Esophagus (tissue), 2 donors: Measurements from ENCODE around the gene AKAP8. TPM values are rescaled to one million over a fixed set of nuclear protein-coding genes. Genes with fewer than 3 reads are reported as not detected.
"Not testable (repeated sequence)": the region's sequence is repeated elsewhere in the genome, so short reads cannot be mapped to it uniquely, and the experiment has no call there.

Source experiments
- H3K27ac ChIP-seq, 2 donors: one replicate each; pipeline ENCODE4 v1.5.1; 2013; ENCODE audit warnings: low read depth in 2 of 2, mild to moderate bottlenecking in 2 of 2, inconsistent platforms in 1 of 2, low read length in 1 of 2, moderate library complexity in 1 of 2
- H3K27me3 ChIP-seq, 2 donors: one replicate each; pipeline ENCODE4 v1.6.1; 2013; ENCODE audit warnings: low read length in 2 of 2, control low read depth in 1 of 2, mild to moderate bottlenecking in 1 of 2; ENCODE audit not compliant: insufficient read depth in 2 of 2, control insufficient read depth in 1 of 2
- H3K36me3 ChIP-seq, 2 donors: one replicate each; pipeline ENCODE4 v1.6.1; 2013; ENCODE audit warnings: low read length in 1 of 2; ENCODE audit not compliant: control insufficient read depth in 2 of 2, insufficient read depth in 2 of 2
- H3K4me1 ChIP-seq, 2 donors: one replicate each; pipeline ENCODE4 v1.6.1; 2013; ENCODE audit warnings: low read length in 1 of 2; ENCODE audit not compliant: control insufficient read depth in 2 of 2, insufficient read depth in 2 of 2
- H3K4me3 ChIP-seq, 2 donors: one replicate each; pipeline ENCODE4 v1.5.1; 2013; ENCODE audit warnings: low read length in 2 of 2, mild to moderate bottlenecking in 2 of 2, low read depth in 1 of 2, moderate library complexity in 1 of 2
- H3K9me3 ChIP-seq, 2 donors: one replicate each; pipeline ENCODE4 v1.6.1; 2013; ENCODE audit warnings: mild to moderate bottlenecking in 2 of 2, low read depth in 1 of 2, low read length in 1 of 2, moderate library complexity in 1 of 2; ENCODE audit not compliant: control insufficient read depth in 2 of 2, insufficient read depth in 1 of 2
- WGBS, 2 donors: extraction: QIAGEN DNeasy Blood & Tissue Kit; methylation state at CpG; one replicate each; pipeline ENCODE4 v1.1.7; 2013; 5-methylcytosine and 5-hydroxymethylcytosine counted together
- polyA plus RNA-seq, 2 donors: library from polyadenylated mRNA; stranded (reverse); fragments of 200-250 nt; gene quantifications; one replicate each; pipeline ENCODE4 v1.2.3, GENCODE V29; 2013
- donor health status: healthy with polysubstance abuse.
- donor health status: Bipolar disorder and iron deficiency.

AKAP8 gene
- polyA plus RNA-seq, 2 donors: 13.1 to 15.0 TPM

DNA sequence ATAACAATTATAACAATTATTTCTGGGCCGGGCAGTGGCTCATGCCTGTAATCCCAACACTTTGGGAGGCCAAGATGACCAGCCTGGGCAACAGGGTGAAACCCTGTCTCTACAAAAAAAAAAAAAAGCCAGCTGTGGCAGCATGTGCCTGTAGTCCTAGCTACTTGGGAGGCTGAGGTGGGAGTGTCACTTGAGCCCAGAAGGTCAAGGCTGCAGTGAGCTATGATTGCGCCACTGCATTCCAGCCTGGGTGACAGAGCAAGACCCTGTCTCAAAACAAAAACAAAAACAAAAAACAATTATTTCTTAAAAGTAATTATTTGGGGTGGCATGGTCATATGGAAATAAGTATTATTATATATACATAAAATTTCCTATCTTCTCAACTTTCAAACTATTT lies 31.8 kb upstream of the AKAP8 start:
- H3K9me3 ChIP-seq, H3K27ac ChIP-seq, H3K36me3 ChIP-seq, H3K4me1 ChIP-seq, H3K4me3 ChIP-seq, H3K27me3 ChIP-seq: not testable (repeated sequence)
- 86 to 92% methylated on average over 2 of the region's 2 CpGs for WGBS, 2 donors

DNA sequence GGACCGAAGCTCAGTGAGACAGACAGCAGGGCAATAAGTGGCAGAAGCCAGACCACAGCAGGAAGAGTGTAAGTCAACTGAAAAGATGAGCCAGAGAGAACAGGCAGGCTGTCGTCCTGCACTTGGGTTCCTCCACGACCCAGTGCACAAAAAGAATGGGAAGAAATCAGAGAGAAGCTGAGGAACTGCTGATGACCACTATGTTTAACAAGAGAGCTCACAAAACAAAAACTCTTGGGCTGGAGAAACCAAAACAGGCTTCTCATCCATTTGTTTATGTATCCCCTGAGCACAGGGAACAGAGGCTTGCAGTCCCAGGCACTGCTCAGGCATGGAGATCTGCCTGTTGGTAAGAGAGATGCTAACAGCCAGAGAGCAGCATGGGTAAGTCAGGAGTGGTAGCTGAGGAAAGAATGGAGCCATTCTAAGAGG lies 25.2 kb upstream of the AKAP8 start:
- H3K27me3 ChIP-seq: no peaks in the 10 kb centered on the region
- peak overlapping the region; percentile 53 to 65 for H3K27ac ChIP-seq
- peaks cover 0 to 7% of the 10 kb centered on the region in 2 donors for H3K4me1 ChIP-seq
- H3K36me3 ChIP-seq: peaks cover 13 to 41% of the 10 kb centered on the region in 2 donors
- no peak overlapping the region for H3K4me3 ChIP-seq
- H3K9me3 ChIP-seq: no peaks in the 10 kb centered on the region
- WGBS, 2 donors: 46 to 57% methylated on average over 3 of the region's 3 CpGs

DNA sequence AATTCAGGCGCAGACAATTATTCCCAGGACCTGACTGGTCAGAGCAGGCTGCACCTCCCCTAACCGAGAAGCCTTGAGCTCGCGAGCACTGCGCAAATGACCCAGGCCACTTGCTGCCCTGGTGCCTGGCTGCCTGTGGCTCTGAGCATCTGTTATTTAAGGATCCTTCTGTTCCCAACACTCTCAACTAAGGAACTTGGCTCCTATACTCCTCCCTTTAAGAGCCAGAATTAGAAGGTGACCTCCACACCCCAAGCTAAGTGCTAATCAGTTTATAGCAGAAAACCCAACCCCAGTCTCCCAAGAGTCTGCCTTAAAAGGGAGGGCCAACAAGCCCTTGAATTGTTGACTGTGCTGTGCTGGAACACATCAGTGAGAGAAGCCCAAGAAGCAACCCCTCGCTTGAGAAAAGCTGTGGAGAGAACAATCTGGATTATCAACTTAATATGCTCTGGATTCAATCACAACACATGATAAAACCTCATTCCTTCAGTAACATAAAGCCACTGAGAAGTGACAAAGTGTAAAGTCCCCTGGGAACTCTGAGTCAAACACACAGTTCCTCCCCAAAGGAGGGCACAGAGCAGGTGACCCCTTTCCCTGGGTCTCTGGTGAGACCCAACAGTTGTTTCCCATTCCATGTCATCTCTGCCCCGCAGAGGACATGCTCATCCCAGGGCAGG lies 24.7 kb upstream of the AKAP8 start:
- Histone ChIP-seq H3K27ac (peak overlapping the region; percentile 53 to 65), H3K27me3 (no peaks in the 10 kb centered on the region), H3K4me3 (no peak overlapping the region), H3K4me1 (peaks cover 0 to 7% of the 10 kb centered on the region in 2 donors), H3K9me3 (no peaks in the 10 kb centered on the region), H3K36me3 (peaks cover 18 to 47% of the 10 kb centered on the region in 2 donors)
- WGBS, 2 donors: 74 to 82% methylated on average over 7 of the region's 7 CpGs

DNA sequence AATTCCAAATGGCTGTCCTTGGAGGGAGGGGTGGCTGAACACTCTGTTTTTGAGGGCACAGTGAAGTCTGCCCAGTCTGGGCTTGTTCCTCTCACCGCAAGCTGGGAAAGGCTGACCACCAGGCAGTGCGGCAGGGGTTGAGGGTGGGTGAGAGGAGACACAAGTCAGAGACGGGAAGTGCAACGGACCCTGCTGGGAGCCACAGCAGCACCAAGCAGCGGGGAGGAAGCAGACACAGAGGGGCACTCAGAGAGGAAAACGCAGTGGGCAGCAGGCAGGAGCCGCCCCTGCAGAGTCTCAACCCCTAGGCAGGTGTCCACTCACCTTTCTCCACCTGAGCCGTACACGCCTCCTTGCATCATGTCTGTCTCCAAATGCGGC lies 23.6 kb upstream of the AKAP8 start:
- Histone ChIP-seq H3K9me3 (no peaks in the 10 kb centered on the region), H3K4me3 (no peak overlapping the region), H3K4me1 (peaks cover 0 to 7% of the 10 kb centered on the region in 2 donors), H3K36me3 (peaks cover 19 to 58% of the 10 kb centered on the region in 2 donors), H3K27me3 (no peaks in the 10 kb centered on the region), H3K27ac (peak overlapping the region in 1 of 2 donors; percentile 23)
- WGBS, 2 donors: 90 to 93% methylated on average over 8 to 10 of the region's 10 CpGs

DNA sequence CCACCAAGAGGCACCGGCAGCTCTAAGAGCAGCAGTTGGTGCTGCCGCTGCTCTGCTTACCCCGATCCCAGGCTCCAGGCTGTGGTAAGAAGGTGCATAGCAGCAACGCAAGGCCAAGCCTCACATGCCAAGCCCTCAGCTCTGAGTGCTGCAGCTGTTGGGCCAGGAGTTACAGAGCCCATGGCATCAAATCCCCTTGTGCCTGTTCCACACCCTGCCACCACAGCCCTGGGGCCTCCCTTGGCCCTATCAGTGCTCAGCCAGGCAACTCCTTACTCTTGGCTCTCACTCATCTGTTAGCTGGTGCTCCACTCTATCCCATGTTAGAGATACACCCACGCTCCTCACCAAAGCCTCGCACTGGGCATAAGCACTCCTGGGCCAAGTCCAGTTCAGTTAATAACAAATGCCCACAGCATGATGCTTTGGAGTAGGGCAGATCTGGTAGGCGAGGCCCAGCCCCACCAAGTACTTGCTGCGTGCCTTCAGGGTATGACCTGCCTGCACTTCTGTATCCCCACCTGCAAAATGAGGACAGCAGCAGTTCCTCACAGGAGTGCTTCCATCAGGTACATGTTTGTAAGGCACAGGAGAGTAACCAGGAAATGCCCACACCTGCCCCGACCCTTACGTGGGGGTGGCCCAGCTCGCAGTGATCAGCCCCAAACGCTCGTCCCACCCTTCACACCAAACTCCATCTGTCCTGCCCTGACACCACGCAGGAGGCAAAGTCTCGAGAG lies 23.0 kb upstream of the AKAP8 start:
- H3K27me3 ChIP-seq: no peaks in the 10 kb centered on the region
- H3K27ac ChIP-seq: no peak overlapping the region
- no peaks in the 10 kb centered on the region for H3K9me3 ChIP-seq
- H3K4me1 ChIP-seq: peaks cover 0 to 7% of the 10 kb centered on the region in 2 donors
- 80 to 87% methylated on average over 15 of the region's 15 CpGs for WGBS, 2 donors
- H3K36me3 ChIP-seq: peaks cover 25 to 64% of the 10 kb centered on the region in 2 donors
- H3K4me3 ChIP-seq: no peak overlapping the region

DNA sequence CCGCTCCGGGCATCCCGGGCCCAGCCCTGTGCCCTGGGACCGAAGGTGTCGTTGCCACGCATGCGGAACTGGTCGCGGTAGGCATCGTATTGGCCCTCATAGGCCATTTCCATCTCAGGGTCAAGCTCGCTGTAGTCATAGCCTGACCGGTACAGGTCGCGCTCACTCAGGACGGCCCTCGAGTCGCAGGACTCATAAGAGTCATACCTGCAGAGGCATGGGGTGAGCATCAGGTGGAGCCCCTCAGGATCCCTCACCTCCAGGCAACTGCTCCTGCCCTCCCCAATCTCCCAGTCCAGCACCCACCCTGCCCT lies 21.8 kb upstream of the AKAP8 start:
- Histone ChIP-seq H3K4me1 (peaks cover 5 to 7% of the 10 kb centered on the region in 2 donors), H3K27me3 (no peaks in the 10 kb centered on the region), H3K27ac (peak overlapping the region in 1 of 2 donors; percentile 6), H3K4me3 (no peak overlapping the region), H3K9me3 (no peaks in the 10 kb centered on the region), H3K36me3 (peaks cover 37 to 76% of the 10 kb centered on the region in 2 donors)
- WGBS, 2 donors: 95 to 96% methylated on average over 17 of the region's 17 CpGs

DNA sequence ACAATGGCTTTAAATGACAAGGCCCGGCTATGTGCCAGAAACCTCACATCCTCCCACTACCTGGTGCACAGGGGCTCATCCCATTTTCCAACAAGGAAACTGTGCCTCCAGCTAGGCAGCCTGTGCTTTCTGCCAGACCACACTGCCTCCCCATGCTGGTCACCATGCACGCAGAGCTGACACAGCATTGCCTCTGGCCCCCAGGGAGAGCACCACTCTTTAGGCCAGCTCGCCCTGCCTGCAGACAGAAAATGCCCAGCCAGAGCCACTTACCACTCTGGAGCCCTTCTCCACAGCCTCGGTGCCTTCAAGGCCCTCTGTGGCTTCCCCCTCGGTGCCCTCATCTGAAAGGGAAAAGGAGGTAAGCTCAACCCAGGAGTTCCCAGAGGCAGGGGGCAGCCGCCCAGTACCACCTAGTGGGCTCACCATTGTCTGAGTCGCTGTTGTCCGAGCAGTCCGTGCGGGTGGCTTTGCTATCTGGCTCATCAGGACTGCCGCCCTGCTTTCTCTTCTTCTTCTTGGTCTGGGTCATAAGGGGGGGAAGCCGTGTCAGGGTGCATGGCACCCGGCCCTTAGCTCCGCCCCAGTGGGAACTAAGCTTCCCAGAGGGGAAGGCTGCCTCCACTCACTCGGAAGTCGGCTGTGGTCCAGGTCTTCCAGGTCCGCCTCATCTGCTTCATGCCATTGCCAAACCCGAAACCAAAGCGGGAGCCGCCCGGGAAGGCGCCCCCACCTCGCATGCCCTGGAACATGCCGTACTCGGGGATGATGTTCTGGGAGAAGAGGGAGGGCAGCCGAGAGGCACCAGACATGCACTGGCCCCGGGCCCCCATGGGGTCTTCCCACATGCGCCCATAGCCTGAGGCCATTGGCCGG lies 21.2 kb upstream of the AKAP8 start:
- 81 to 87% methylated on average over 28 to 29 of the region's 29 CpGs for WGBS, 2 donors
- peaks cover 5 to 7% of the 10 kb centered on the region in 2 donors for H3K4me1 ChIP-seq
- peaks cover 42 to 78% of the 10 kb centered on the region in 2 donors for H3K36me3 ChIP-seq

DNA sequence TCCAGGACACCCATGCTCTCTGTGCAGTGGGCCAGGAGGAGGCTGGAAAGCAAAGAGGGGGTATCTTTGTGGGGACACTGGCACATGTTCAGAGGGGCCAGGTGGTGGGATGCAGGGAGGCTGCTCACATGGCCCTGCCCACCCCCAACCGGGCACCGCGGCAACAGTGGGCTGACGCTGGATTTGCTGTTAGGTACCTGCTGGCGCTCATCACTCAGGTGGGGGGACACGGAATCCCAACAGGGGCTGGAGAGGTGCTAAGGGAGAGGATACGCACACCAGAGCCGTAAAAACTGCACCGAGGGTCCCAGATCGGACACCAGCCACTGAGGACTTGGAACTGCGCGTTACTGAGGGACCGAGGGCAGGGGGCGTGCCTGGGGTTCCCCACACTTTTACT lies 20.0 kb upstream of the AKAP8 start:
- Histone ChIP-seq H3K4me3 (no peak overlapping the region), H3K27me3 (no peaks in the 10 kb centered on the region), H3K4me1 (peaks cover 5 to 7% of the 10 kb centered on the region in 2 donors), H3K9me3 (no peaks in the 10 kb centered on the region), H3K27ac (no peak overlapping the region), H3K36me3 (peaks cover 42 to 78% of the 10 kb centered on the region in 2 donors)
- 94 to 96% methylated on average over 12 to 14 of the region's 14 CpGs for WGBS, 2 donors

More for the DNA sequence above, 21.2 kb upstream of the AKAP8 start:
- no peak overlapping the region for H3K4me3 ChIP-seq
- peak overlapping the region in 1 of 2 donors; percentile 6 for H3K27ac ChIP-seq
- H3K27me3 ChIP-seq: no peaks in the 10 kb centered on the region
- H3K9me3 ChIP-seq: no peaks in the 10 kb centered on the region

DNA sequence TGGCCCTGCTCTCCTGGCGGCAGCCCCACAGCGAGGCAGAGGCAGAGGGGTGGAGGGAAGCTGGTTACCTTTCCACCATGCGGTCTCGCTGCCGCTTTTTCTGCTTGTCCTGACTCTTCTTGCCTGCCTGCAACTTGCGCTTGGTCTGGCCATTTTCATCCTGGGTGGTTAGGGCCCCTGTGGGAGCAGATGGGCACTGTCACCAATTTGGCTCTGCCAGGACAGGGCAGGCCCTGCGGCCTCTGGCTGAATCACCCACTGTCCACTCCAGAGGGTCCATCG lies 19.6 kb upstream of the AKAP8 start:
- Histone ChIP-seq H3K27ac (no peak overlapping the region), H3K4me3 (no peak overlapping the region), H3K4me1 (peaks cover 5 to 7% of the 10 kb centered on the region in 2 donors), H3K9me3 (no peaks in the 10 kb centered on the region), H3K36me3 (peaks cover 42 to 78% of the 10 kb centered on the region in 2 donors), H3K27me3 (no peaks in the 10 kb centered on the region)
- 94 to 96% methylated on average over 8 of the region's 8 CpGs for WGBS, 2 donors
